HepG2 (cell line): Measurements from ENCODE around the gene WNT9A. TPM values are rescaled to one million over a fixed set of nuclear protein-coding genes. Genes with fewer than 3 reads are reported as not detected.

Experiments used
- ATAC-seq: fragments of 200-7000 bp; cut with Tn5 transposase; 3 replicates; pipeline ENCODE4 v1.9.1; 2020; ENCODE audit warnings: mild to moderate bottlenecking, moderate library complexity
- BruUV-seq: library from RNA; stranded (reverse); fragments of 400-500 nt; replicated peaks from 2 replicates; lab custom pipeline; 2021; lab: Mats Ljungman, UMichigan
- CTCF ChIA-PET: fragments of 300-600 bp; formaldehyde crosslinking; extraction: SDS; loops from one replicate; lab custom pipeline; 2021; ENCODE audit warnings: low total read pairs, inconsistent platforms, low intra/inter-chr PET ratio; lab: Yijun Ruan, JAX
- POLR2A ChIA-PET: fragments of 350-600 bp; sonication (Branson Sonifier 250); formaldehyde crosslinking; loops from one replicate; lab custom pipeline; 2020; ENCODE audit warnings: antibody characterized with exemption, inconsistent platforms; lab: Yijun Ruan, JAX
- DNase-seq: peaks from one replicate; pipeline ENCODE4 v3.0.0-alpha.2; 2015; ENCODE audit warnings: low spot score
- FAIRE-seq: peaks from 3 replicates; lab custom pipeline; 2011; peaks lifted over from hg19 to GRCh38; lab: Jason Lieb, UNC
- H2AFZ ChIP-seq: one replicate; pipeline ENCODE4 v1.6.1; 2011; ENCODE audit warnings: low read length, inconsistent platforms
- H3K27ac ChIP-seq: fragments of 300-600 bp; 3 replicates; pipeline ENCODE4 v1.8.0; 2011; ENCODE audit warnings: mixed run types, mild to moderate bottlenecking, mixed read lengths, low read length, inconsistent platforms; ENCODE audit not compliant: insufficient read depth; ENCODE audit errors: extremely low read length
- H3K27me3 ChIP-seq, 2 experiments: fragments of 200-600 bp in 1 of 2; 2 replicates in 1 of 2; 3 replicates in 1 of 2; pipeline versions ENCODE4 v1.6.0 to v1.8.0; 2011; ENCODE audit warnings: low read length in 2 of 2, mild to moderate bottlenecking in 2 of 2, moderate library complexity in 2 of 2, inconsistent platforms in 1 of 2; ENCODE audit not compliant: insufficient read depth in 2 of 2, control insufficient read depth in 1 of 2
- H3K36me3 ChIP-seq, 2 experiments: fragments of 200-600 bp in 1 of 2; replicated peaks in 1 of 2; 2 replicates in 1 of 2; 3 replicates in 1 of 2; pipeline versions ENCODE4 v1.5.1 to v1.8.0; 2011; ENCODE audit warnings: low read length in 2 of 2, inconsistent platforms in 1 of 2; ENCODE audit not compliant: insufficient read depth in 2 of 2, control insufficient read depth in 1 of 2
- H3K4me1 ChIP-seq: 2 replicates; pipeline ENCODE4 v1.5.1; 2012; ENCODE audit warnings: low read length, inconsistent platforms; ENCODE audit not compliant: insufficient read depth
- H3K4me2 ChIP-seq: 2 replicates; pipeline ENCODE4 v1.6.0; 2011; ENCODE audit warnings: low read depth, low read length, inconsistent platforms
- H3K4me3 ChIP-seq, 3 experiments: fragments of 200-600 bp in 1 of 3; sonication (generic), shearing (Covaris generic) in 1 of 3; replicated peaks in 1 of 3; 2 replicates each; pipeline ENCODE4 v1.5.1; 2011 to 2016; ENCODE audit warnings: low read length in 3 of 3, inconsistent platforms in 2 of 3, low read depth in 2 of 3, mild to moderate bottlenecking in 2 of 3, control low read depth in 1 of 3, mixed read lengths in 1 of 3; ENCODE audit not compliant: insufficient read depth in 1 of 3
- H3K79me2 ChIP-seq: one replicate; pipeline ENCODE4 v1.6.1; 2011; ENCODE audit warnings: low read length, inconsistent platforms; ENCODE audit not compliant: insufficient read depth
- H3K9ac ChIP-seq: 2 replicates; pipeline ENCODE4 v1.6.0; 2011; ENCODE audit warnings: mild to moderate bottlenecking, low read depth, low read length, inconsistent platforms; ENCODE audit not compliant: insufficient read depth
- H3K9me3 ChIP-seq: 2 replicates; pipeline ENCODE4 v1.5.1; 2012; ENCODE audit warnings: mild to moderate bottlenecking, low read length
- H4K20me1 ChIP-seq: 2 replicates; pipeline ENCODE4 v1.6.0; 2011; ENCODE audit warnings: inconsistent platforms, mild to moderate bottlenecking, low read length, moderate library complexity; ENCODE audit not compliant: insufficient read depth
- CHCHD3 ChIP-seq: sonication (generic); formaldehyde crosslinking; IDR thresholded peaks from 2 replicates; pipeline ENCODE4 v1.8.0; 2022; ENCODE audit warnings: mild to moderate bottlenecking, missing genetic modification reagents, moderate library complexity
- FOXA1 ChIP-seq, 2 experiments: fragments of 450-650 bp in 1 of 2; sonication (generic) in 1 of 2; formaldehyde crosslinking in 1 of 2; IDR thresholded peaks; 2 replicates each; pipeline versions ENCODE4 v1.4.0 to v1.6.1; 2016 to 2020; ENCODE audit warnings: missing genetic modification reagents in 1 of 2
- FUBP1 ChIP-seq: sonication (generic); formaldehyde crosslinking; IDR thresholded peaks from 2 replicates; pipeline ENCODE4 v1.5.1; 2020; ENCODE audit warnings: missing genetic modification reagents, mild to moderate bottlenecking, borderline replicate concordance
- HMGXB4 ChIP-seq, 2 experiments: sonication (generic) in 1 of 2; formaldehyde crosslinking in 1 of 2; IDR thresholded peaks; 2 replicates each; pipeline versions ENCODE4 v1.4.0 to v1.6.1; 2018 to 2020; ENCODE audit warnings: missing genetic modification reagents in 2 of 2, borderline replicate concordance in 1 of 2, low read depth in 1 of 2, mild to moderate bottlenecking in 1 of 2, missing biosample characterization in 1 of 2
- HNF1B ChIP-seq: sonication (generic); formaldehyde crosslinking; IDR thresholded peaks from 2 replicates; pipeline ENCODE4 v1.5.1; 2020; ENCODE audit warnings: mild to moderate bottlenecking, moderate library complexity, missing genetic modification reagents
- KDM4B ChIP-seq: sonication (generic); formaldehyde crosslinking; IDR thresholded peaks from 2 replicates; pipeline ENCODE4 v1.4.0; 2020; ENCODE audit warnings: missing genetic modification reagents
- KDM6A ChIP-seq: IDR thresholded peaks from 2 replicates; pipeline ENCODE4 v1.6.1; 2016; ENCODE audit warnings: low read depth
- MAFF ChIP-seq: IDR thresholded peaks from 2 replicates; pipeline ENCODE4 v1.6.1; 2011; ENCODE audit warnings: low read depth, low read length, improper control_type of control experiment
- MED1 ChIP-seq: sonication (generic); formaldehyde crosslinking; IDR thresholded peaks from 2 replicates; pipeline ENCODE4 v1.4.0; 2020; ENCODE audit warnings: missing genetic modification reagents
- RELA ChIP-seq: sonication (generic); formaldehyde crosslinking; IDR thresholded peaks from 2 replicates; pipeline ENCODE4 v1.4.0; 2020; ENCODE audit warnings: missing genetic modification reagents
- RFXAP ChIP-seq: sonication (generic); formaldehyde crosslinking; IDR thresholded peaks from 2 replicates; pipeline ENCODE4 v1.4.0; 2020; ENCODE audit warnings: missing genetic modification reagents, borderline replicate concordance
- SP1 ChIP-seq, 2 experiments: fragments of 450-650 bp in 1 of 2; sonication (generic) in 1 of 2; formaldehyde crosslinking in 1 of 2; IDR thresholded peaks; 2 replicates each; pipeline versions ENCODE4 v1.4.0 to v1.6.1; 2016 to 2020; ENCODE audit warnings: missing genetic modification reagents in 1 of 2
- TEAD2 ChIP-seq: sonication (generic); formaldehyde crosslinking; IDR thresholded peaks from 2 replicates; pipeline ENCODE4 v1.9.0; 2021; ENCODE audit warnings: missing genetic modification reagents
- TFDP2 ChIP-seq: sonication (generic); formaldehyde crosslinking; IDR thresholded peaks from 2 replicates; pipeline ENCODE4 v1.4.0; 2020; ENCODE audit warnings: missing genetic modification reagents
- ZFP82 ChIP-seq: sonication (generic); formaldehyde crosslinking; IDR thresholded peaks from 2 replicates; pipeline ENCODE4 v1.5.1; 2020; ENCODE audit warnings: mild to moderate bottlenecking, missing genetic modification reagents, borderline replicate concordance
- ZNF530 ChIP-seq: sonication (generic); formaldehyde crosslinking; IDR thresholded peaks from 2 replicates; pipeline ENCODE4 v1.5.0; 2020; ENCODE audit warnings: low read depth, mild to moderate bottlenecking, missing genetic modification reagents
- ZNF546 ChIP-seq: sonication (generic); formaldehyde crosslinking; conservative IDR thresholded peaks from 2 replicates; pipeline ENCODE4 v1.8.1; 2023; ENCODE audit warnings: mild to moderate bottlenecking, missing genetic modification reagents
- ZNF577 ChIP-seq: sonication (generic); formaldehyde crosslinking; IDR thresholded peaks from 2 replicates; pipeline ENCODE4 v1.4.0; 2020; ENCODE audit warnings: mild to moderate bottlenecking, low read depth, missing genetic modification reagents, borderline replicate concordance
- ZNF775 ChIP-seq: sonication (generic); formaldehyde crosslinking; IDR thresholded peaks from 2 replicates; pipeline ENCODE4 v1.4.0; 2020; ENCODE audit warnings: missing genetic modification reagents, mild to moderate bottlenecking, moderate library complexity, borderline replicate concordance
- WGBS: methylation state at CpG from one replicate; pipeline ENCODE4 v1.1.6; 2017; ENCODE audit warnings: low lambda C conversion rate; 5-methylcytosine and 5-hydroxymethylcytosine counted together
- in situ Hi-C: cut with HindIII; loops from 2 replicates; pipeline ENCODE4 v1.10.0; 2017; ENCODE audit warnings: low pct_unique_long_range_greater_than_20kb; ENCODE audit not compliant: extremely low pct_ligation_motif_present
- intact Hi-C: fragments of 100-400 bp; cut with micrococcal nuclease; formaldehyde crosslinking; loops from one replicate; pipeline ENCODE4 v1.10.0; 2022; ENCODE audit not compliant: unreplicated experiment
- polyA plus RNA-seq, 8 experiments: library from polyadenylated mRNA; depleted of rRNA in 3 of 8; stranded (reverse) in 7 of 8; unstranded in 1 of 8; fragments of >200 nt; fragmentation: Illumina TruSeq in 4 of 8; extraction: Trizol in 4 of 8; gene quantifications; 2 replicates each; pipeline versions ENCODE4 v1.2.1 to v1.2.3, GENCODE V29; 2011 to 2016; ENCODE audit warnings: low read depth in 4 of 8, missing spikeins in 1 of 8, mixed read lengths in 1 of 8; ENCODE audit not compliant: insufficient read depth in 1 of 8
- total RNA-seq, 5 experiments: library from RNA; depleted of rRNA; stranded (reverse); fragments of >200 nt; fragmentation: Illumina TruSeq; extraction: Trizol; gene quantifications; 2 replicates each; pipeline ENCODE4 v1.2.3, GENCODE V29; 2016; ENCODE audit warnings: low read depth in 1 of 5

Gene WNT9A
- total and polyA plus RNA-seq, 2 of the 13 experiments (the other 11 are each of a cell fraction or from before 2014, with no cell fraction given): 0.04 TPM; not detected in 1

- no peak overlapping the region for H2AFZ ChIP-seq
- H3K9ac ChIP-seq: no peak overlapping the region
- intact Hi-C loops: no loop called here
- H4K20me1 ChIP-seq: no peaks in the 10 kb centered on the region
- no peaks in the 10 kb centered on the region for H3K4me1 ChIP-seq
- no peaks in the 10 kb centered on the region for H3K36me3 ChIP-seq
- no peaks in the 10 kb centered on the region for H3K9me3 ChIP-seq
- no peak overlapping the region for H3K4me2 ChIP-seq
- in situ Hi-C loops: no loop called here
- H3K27me3 ChIP-seq: peaks cover 0 to 20% of the 10 kb centered on the region in 2 experiments; a peak in 2 of 5 replicates
- no peak for ATAC-seq
- no peak overlapping the region for H3K4me3 ChIP-seq
- CTCF ChIA-PET: no interaction called here
- POLR2A ChIA-PET: no interaction called here
- no peak for FAIRE-seq
- no peak for DNase-seq
- no peaks in the 10 kb centered on the region for H3K79me2 ChIP-seq
- no peak overlapping the region for H3K27ac ChIP-seq
- BruUV-seq: no TSS peak
- WGBS: 0% methylated on average over 8 of the region's 13 CpGs
- TF ChIP-seq TFDP2 (CRISPR knock-in tag) (no peak), FUBP1 (no peak), FOXA1 (IDR thresholded peaks at IDR 0.05) (no peak), FOXA1 (CRISPR knock-in tag; IDR thresholded peaks at IDR 0.05) (no peak), HMGXB4 (CRISPR knock-in tag; IDR thresholded peaks at IDR 0.05; ENCODE audit: borderline replicate concordance in 1 of 2, low read depth in 1 of 2) (no peak), RFXAP (no peak), ZNF546 (no peak), SP1 (IDR thresholded peaks at IDR 0.05) (no peak), SP1 (CRISPR knock-in tag; IDR thresholded peaks at IDR 0.05) (no peak), ZNF577 (CRISPR knock-in tag) (no peak), KDM4B (CRISPR knock-in tag) (no peak), TEAD2 (no peak), MAFF (no peak), CHCHD3 (CRISPR knock-in tag) (no peak), KDM6A (CRISPR knock-in tag) (no peak), ZNF775 (CRISPR knock-in tag) (no peak), HNF1B (CRISPR knock-in tag) (no peak), ZFP82 (CRISPR knock-in tag) (no peak), MED1 (no peak), RELA (CRISPR knock-in tag) (no peak), ZNF530 (no peak)
Observed at GRCh38 chr1:227907439-227908015, 40.2 kb downstream of the WNT9A start.
